Panc1 (cell line): ENCODE results near the gene CYP8B1. TPM values are rescaled to one million over a fixed set of nuclear protein-coding genes. Genes with fewer than 3 reads are reported as not detected.

Experiments
- ATAC-seq: fragments of 200-7000 bp; cut with Tn5 transposase; 2 replicates; pipeline ENCODE4 v1.9.1; 2020; ENCODE audit warnings: mild to moderate bottlenecking, moderate library complexity
- BruUV-seq: library from RNA; stranded (reverse); fragments of 400-500 nt; replicated peaks from 2 replicates; lab custom pipeline; 2021; lab: Mats Ljungman, UMichigan
- CTCF ChIA-PET: fragments of 300-600 bp; sonication (Branson Sonifier 250); formaldehyde crosslinking; loops from one replicate; lab custom pipeline; 2022; ENCODE audit warnings: antibody characterized with exemption; lab: Charles Lee
- POLR2A ChIA-PET: fragments of 300-600 bp; sonication (Branson Sonifier 250); formaldehyde crosslinking; loops from one replicate; lab custom pipeline; 2022; ENCODE audit warnings: antibody characterized with exemption; lab: Charles Lee
- DNase-seq: peaks from one replicate; pipeline ENCODE4 v3.0.0-alpha.2; 2010; ENCODE audit warnings: low read depth, low spot score
- H3K27ac ChIP-seq: 2 replicates; pipeline ENCODE4 v1.5.1; 2011; ENCODE audit warnings: mild to moderate bottlenecking, low read length, inconsistent platforms
- H3K27me3 ChIP-seq: fragments of 200-500 bp; sonication (Bioruptor generic); 2 replicates; pipeline ENCODE4 v1.6.0; 2014; ENCODE audit warnings: low read length, inconsistent platforms; ENCODE audit not compliant: control insufficient read depth, insufficient read depth
- H3K36me3 ChIP-seq: fragments of 200-500 bp; sonication (Bioruptor generic); 2 replicates; pipeline ENCODE4 v1.5.1; 2014; ENCODE audit warnings: inconsistent platforms, mild to moderate bottlenecking, low read length, moderate library complexity; ENCODE audit not compliant: control insufficient read depth, insufficient read depth
- H3K4me1 ChIP-seq: 2 replicates; pipeline ENCODE4 v1.5.1; 2011; ENCODE audit warnings: inconsistent platforms, mild to moderate bottlenecking, low read length, moderate library complexity; ENCODE audit not compliant: control insufficient read depth, insufficient read depth
- H3K4me3 ChIP-seq, 2 experiments: 2 replicates each; pipeline ENCODE4 v1.5.1; 2011 to 2012; ENCODE audit warnings: low read depth in 2 of 2, low read length in 2 of 2, mild to moderate bottlenecking in 2 of 2, inconsistent platforms in 1 of 2, moderate library complexity in 1 of 2
- H3K9me3 ChIP-seq: fragments of 200-500 bp; sonication (Bioruptor generic); 2 replicates; pipeline ENCODE4 v1.5.1; 2014; ENCODE audit warnings: low read depth, mild to moderate bottlenecking, inconsistent platforms, low read length, moderate library complexity; ENCODE audit not compliant: control insufficient read depth, insufficient read depth
- CTCF ChIP-seq: fragments of 450-650 bp; IDR thresholded peaks from 2 replicates; pipeline ENCODE4 v1.5.1; 2017; ENCODE audit warnings: mild to moderate bottlenecking
- POLR2AphosphoS5 ChIP-seq: IDR thresholded peaks from 2 replicates; pipeline ENCODE4 v1.6.1; 2012; ENCODE audit warnings: mild to moderate bottlenecking, low read depth, low read length, moderate library complexity
- REST ChIP-seq, 2 experiments: IDR thresholded peaks; 2 replicates each; pipeline ENCODE4 v1.6.1; 2011 to 2012; ENCODE audit warnings: low read depth in 2 of 2, control low read depth in 1 of 2, low read length in 1 of 2, mild to moderate bottlenecking in 1 of 2, moderate library complexity in 1 of 2; ENCODE audit not compliant: insufficient read depth in 1 of 2
- SIN3A ChIP-seq: IDR thresholded peaks from 2 replicates; pipeline ENCODE4 v1.6.1; 2012; ENCODE audit warnings: low read depth, mild to moderate bottlenecking, low read length, moderate library complexity, borderline replicate concordance; ENCODE audit not compliant: insufficient read depth
- TCF7L2 ChIP-seq: IDR thresholded peaks from 2 replicates; pipeline ENCODE4 v1.6.1; 2011; ENCODE audit warnings: mild to moderate bottlenecking, low read depth, low read length, inconsistent platforms
- in situ Hi-C: cut with HindIII; loops from 2 replicates; pipeline ENCODE4 v1.10.0; 2016; ENCODE audit warnings: low sequenced_read_pairs, low pct_unique_long_range_greater_than_20kb
- intact Hi-C: fragments of 100-400 bp; cut with micrococcal nuclease; formaldehyde crosslinking; loops from one replicate; pipeline ENCODE4 v1.10.0; 2022; ENCODE audit not compliant: unreplicated experiment
- total RNA-seq: library from RNA; stranded (reverse); gene quantifications from one replicate; pipeline ENCODE4 v1.2.1, GENCODE V29; 2021; ENCODE audit not compliant: unreplicated experiment

Gene CYP8B1
- total RNA-seq, 1 experiment from 2014 or later: 0.08 TPM

GRCh38 chr3:42843713-42844411, 31.8 kb downstream of the CYP8B1 start:
- Histone ChIP-seq H3K27me3 (no peaks in the 10 kb centered on the region; the same call in 1 of the 2 replicates), H3K4me1 (no peaks in the 10 kb centered on the region), H3K9me3 (no peaks in the 10 kb centered on the region), H3K36me3 (no peaks in the 10 kb centered on the region), H3K4me3 (no peak overlapping the region), H3K27ac (no peak overlapping the region)
- ATAC-seq (no peak), DNase-seq (no peak)
- no peak for TF ChIP-seq REST (IDR thresholded peaks at IDR 0.05; ENCODE audit: insufficient read depth in 1 of 2, low read depth in 2 of 2, low read length in 1 of 2)
- no peak for TF ChIP-seq TCF7L2
- TF ChIP-seq SIN3A: no peak
- TF ChIP-seq POLR2AphosphoS5: no peak
- no peak for TF ChIP-seq CTCF
- intact Hi-C loops: no loop called here
- in situ Hi-C loops: no loop called here
- BruUV-seq: no TSS peak
- CTCF ChIA-PET: no interaction called here
- POLR2A ChIA-PET: interaction anchor here (0.5 kb wide), 1 partner anchor 234 kb away, joined by 3 read pairs; no protein-coding TSS in a partner anchor

- DNase-seq: no peak
Observed at GRCh38 chr3:42841332-42841731, 34.3 kb downstream of the CYP8B1 start.

More at GRCh38 chr3:42841332-42841731, 34.3 kb downstream of the CYP8B1 start:
- BruUV-seq: no TSS peak
- in situ Hi-C loops (no loop called here), intact Hi-C loops (no loop called here)
- POLR2A ChIA-PET: no interaction called here
- Histone ChIP-seq H3K27me3 (no peaks in the 10 kb centered on the region), H3K36me3 (no peaks in the 10 kb centered on the region), H3K9me3 (no peaks in the 10 kb centered on the region), H3K4me1 (no peaks in the 10 kb centered on the region), H3K4me3 (no peak overlapping the region), H3K27ac (no peak overlapping the region)
- TF ChIP-seq CTCF: no peak
- TF ChIP-seq SIN3A: no peak
- no peak for TF ChIP-seq REST (IDR thresholded peaks at IDR 0.05; ENCODE audit: insufficient read depth in 1 of 2, low read depth in 2 of 2, low read length in 1 of 2)
- no peak for TF ChIP-seq POLR2AphosphoS5
- ATAC-seq: no peak
- CTCF ChIA-PET: no interaction called here
